ENCODE results near the gene PCBP3. TPM values are rescaled to one million over a fixed set of nuclear protein-coding genes. Genes with fewer than 3 reads are reported as not detected.

Gene PCBP3
- total RNA-seq, 4 donors from 2014 or later = 0.13 to 0.26 TPM; not detected in 2

DNA sequence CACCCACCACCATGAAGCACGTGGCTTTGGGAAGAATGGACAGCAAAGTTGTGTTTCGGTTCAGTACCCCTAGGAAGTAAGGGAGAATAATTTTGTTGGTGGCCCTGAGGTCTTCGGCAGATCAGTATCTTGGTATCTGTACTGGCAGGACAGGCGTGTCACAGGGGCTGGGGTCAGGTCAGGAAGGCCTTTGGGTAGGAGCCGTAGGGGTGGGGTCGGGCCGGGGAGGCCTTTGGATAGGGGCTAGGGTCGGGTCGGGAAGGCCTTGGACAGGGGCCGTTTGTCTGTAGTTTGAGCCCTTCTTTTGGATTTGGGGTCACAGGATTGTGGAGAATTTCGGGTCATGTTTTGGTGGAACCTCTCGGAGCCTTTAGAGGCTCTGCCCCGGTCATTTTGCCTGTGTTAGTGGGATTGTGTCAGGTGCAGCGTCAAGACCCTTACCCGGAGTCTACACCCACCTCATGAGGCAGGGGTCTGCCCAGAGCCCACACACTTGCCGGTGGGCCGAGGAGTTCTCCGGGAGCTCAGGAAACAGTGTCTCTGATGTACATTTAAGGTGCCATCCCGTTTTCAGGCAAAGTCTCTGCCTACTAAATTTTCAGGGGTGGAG is 262.8 kb downstream of the PCBP3 start:
- Histone ChIP-seq H3K27me3 (peaks cover 0 to 3% (median 0%) of the 10 kb centered on the region in 3 donors), H3K36me3 (no peaks in the 10 kb centered on the region), H3K27ac (no peak overlapping the region), H3K4me3 (no peak overlapping the region), H3K4me1 (no peaks in the 10 kb centered on the region), H3K9me3 (no peaks in the 10 kb centered on the region)
- TF ChIP-seq, protein P1, sequence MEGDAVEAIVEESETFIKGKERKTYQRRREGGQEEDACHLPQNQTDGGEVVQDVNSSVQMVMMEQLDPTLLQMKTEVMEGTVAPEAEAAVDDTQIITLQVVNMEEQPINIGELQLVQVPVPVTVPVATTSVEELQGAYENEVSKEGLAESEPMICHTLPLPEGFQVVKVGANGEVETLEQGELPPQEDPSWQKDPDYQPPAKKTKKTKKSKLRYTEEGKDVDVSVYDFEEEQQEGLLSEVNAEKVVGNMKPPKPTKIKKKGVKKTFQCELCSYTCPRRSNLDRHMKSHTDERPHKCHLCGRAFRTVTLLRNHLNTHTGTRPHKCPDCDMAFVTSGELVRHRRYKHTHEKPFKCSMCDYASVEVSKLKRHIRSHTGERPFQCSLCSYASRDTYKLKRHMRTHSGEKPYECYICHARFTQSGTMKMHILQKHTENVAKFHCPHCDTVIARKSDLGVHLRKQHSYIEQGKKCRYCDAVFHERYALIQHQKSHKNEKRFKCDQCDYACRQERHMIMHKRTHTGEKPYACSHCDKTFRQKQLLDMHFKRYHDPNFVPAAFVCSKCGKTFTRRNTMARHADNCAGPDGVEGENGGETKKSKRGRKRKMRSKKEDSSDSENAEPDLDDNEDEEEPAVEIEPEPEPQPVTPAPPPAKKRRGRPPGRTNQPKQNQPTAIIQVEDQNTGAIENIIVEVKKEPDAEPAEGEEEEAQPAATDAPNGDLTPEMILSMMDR (IDR thresholded peaks at IDR 0.05 in 4 of 5, conservative IDR thresholded peaks at IDR 0.05 in 1 of 5) = no peak
- no peak for TF ChIP-seq POLR2A (IDR thresholded peaks at IDR 0.05)
- intact Hi-C loops (cut with DNase I; ENCODE audit: low total_unique reads) (no loop called here), in situ Hi-C loops (cut with MboI; ENCODE audit: low sequenced_read_pairs in 4 of 4) (no loop called here)
- ATAC-seq (no peak), DNase-seq (no peak)

DNA sequence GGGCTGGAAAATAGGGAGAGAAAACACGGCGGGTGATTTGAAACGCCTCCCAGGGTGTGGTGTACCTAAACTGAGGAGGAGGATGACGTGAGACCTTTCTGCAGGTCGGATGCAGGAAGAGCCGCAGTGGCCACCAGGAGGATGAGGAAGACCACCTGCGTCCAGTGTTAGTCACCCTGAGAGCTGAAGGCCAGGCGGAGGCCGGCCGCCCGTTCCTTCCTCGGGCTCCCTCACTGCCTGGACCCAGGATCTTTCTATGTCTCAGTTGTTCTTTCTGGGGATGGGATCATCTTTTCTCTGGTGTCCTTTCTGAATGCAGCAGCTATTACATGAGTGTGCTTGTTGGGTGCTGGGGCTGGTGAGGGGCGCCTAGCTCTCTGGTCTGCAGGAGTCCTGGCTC is 263.3 kb downstream of the PCBP3 start:
- Histone ChIP-seq H3K27me3 (peaks cover 0 to 3% (median 0%) of the 10 kb centered on the region in 3 donors), H3K36me3 (no peaks in the 10 kb centered on the region), H3K4me3 (no peak overlapping the region), H3K4me1 (no peaks in the 10 kb centered on the region), H3K27ac (no peak overlapping the region), H3K9me3 (no peaks in the 10 kb centered on the region)
- no peak for ATAC-seq
- DNase-seq = no peak
- in situ Hi-C loops (cut with MboI; ENCODE audit: low sequenced_read_pairs in 4 of 4) = no loop called here
- TF ChIP-seq, protein P1 (IDR thresholded peaks at IDR 0.05 in 4 of 5, conservative IDR thresholded peaks at IDR 0.05 in 1 of 5) = no peak
- no peak for TF ChIP-seq POLR2A (IDR thresholded peaks at IDR 0.05)
- intact Hi-C loops (cut with DNase I; ENCODE audit: low total_unique reads) = no loop called here

DNA sequence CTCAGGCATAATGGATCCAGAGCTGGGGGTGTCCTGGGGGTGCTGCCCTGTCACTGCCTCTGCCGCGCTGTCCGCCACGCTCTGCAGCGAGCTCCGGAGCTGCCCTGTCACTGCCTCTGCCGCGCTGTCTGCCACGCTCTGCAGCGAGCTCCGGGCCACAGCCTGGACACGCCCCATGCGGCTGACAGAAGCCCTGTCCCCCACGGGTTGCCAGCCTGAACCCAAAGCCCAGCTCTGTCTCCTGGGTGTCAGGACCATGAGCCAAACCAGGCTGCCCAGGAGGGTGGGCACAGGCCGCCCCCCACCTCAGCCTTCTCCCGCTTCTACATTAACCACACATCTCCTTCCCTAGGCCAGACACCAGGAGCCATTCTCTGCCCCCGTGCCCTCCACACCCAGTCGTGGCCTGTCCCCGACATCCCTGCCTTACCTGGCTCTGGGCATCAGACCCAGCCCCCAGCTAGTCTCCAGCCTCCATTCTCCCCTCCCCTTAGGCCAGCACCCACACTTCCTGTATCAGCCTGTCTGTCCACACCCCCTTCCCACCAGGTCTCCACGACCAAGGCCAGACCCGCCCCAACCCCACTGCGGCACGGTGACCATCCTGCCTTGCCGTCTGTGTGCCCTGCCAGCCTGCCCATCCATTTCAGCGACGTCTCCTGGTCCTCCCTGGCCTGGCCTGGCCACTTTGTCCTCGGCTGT is 265.2 kb downstream of the PCBP3 start:
- H3K27me3 ChIP-seq = peaks cover 0 to 3% (median 0%) of the 10 kb centered on the region in 3 donors
- in situ Hi-C loops (cut with MboI; ENCODE audit: low sequenced_read_pairs in 4 of 4) = no loop called here
- no peaks in the 10 kb centered on the region for H3K4me1 ChIP-seq
- intact Hi-C loops (cut with DNase I; ENCODE audit: low total_unique reads) = no loop called here
- DNase-seq (no peak), ATAC-seq (no peak)
- H3K9me3 ChIP-seq = no peaks in the 10 kb centered on the region
- TF ChIP-seq, protein P1 (IDR thresholded peaks at IDR 0.05 in 4 of 5, conservative IDR thresholded peaks at IDR 0.05 in 1 of 5) = no peak
- no peak for TF ChIP-seq POLR2A (IDR thresholded peaks at IDR 0.05)
- H3K36me3 ChIP-seq = no peaks in the 10 kb centered on the region
- H3K27ac ChIP-seq = no peak overlapping the region
- H3K4me3 ChIP-seq = no peak overlapping the region

DNA sequence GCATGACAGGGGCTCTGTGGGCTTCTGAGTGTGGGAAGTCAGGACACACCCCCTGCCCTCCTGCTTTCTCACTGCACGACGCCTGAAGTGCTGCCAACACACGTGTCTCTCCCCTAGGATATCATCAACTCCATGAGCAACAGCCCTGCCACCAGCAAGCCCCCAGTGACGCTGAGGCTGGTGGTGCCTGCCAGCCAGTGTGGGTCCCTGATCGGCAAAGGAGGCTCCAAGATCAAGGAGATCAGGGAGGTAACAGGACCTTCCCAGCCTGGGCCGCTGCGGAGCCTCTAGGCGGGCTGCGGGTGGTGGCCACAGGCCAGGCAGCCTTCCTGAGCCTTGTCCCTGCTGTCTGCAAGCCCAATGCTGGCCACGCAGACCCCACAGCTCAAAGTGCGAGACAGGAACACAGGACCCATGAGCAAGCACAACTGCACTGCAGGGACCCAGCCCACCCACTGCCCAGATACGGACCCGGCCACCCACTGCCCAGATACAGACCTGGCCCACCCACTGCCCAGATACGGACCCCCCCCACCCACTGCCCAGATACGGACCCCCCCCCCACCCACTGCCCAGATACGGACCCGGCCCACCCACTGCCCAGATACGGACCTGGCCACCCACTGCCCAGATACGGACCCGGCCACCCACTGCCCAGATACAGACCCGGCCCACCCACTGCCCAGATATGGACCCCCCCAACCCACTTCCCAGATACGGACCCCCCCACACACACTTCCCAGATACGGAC is 265.9 kb downstream of the PCBP3 start:
- H3K9me3 ChIP-seq = no peaks in the 10 kb centered on the region
- H3K27me3 ChIP-seq = peaks cover 0 to 3% (median 0%) of the 10 kb centered on the region in 3 donors
- no peaks in the 10 kb centered on the region for H3K4me1 ChIP-seq
- in situ Hi-C loops (cut with MboI; ENCODE audit: low sequenced_read_pairs in 4 of 4) = no loop called here
- no peak overlapping the region for H3K4me3 ChIP-seq
- TF ChIP-seq, protein P1 (IDR thresholded peaks at IDR 0.05 in 4 of 5, conservative IDR thresholded peaks at IDR 0.05 in 1 of 5) = no peak
- no peak for TF ChIP-seq POLR2A (IDR thresholded peaks at IDR 0.05)
- H3K27ac ChIP-seq = no peak overlapping the region
- DNase-seq (no peak), ATAC-seq (no peak)
- intact Hi-C loops (cut with DNase I; ENCODE audit: low total_unique reads) = no loop called here
- H3K36me3 ChIP-seq = no peaks in the 10 kb centered on the region

Measured in gastrocnemius medialis (tissue), 4 donors.